ENCODE results near the gene CADM4.
A peak's percentile ranks its signal among the peaks of the same experiment; 100 is the strongest.

CADM4 gene

DNA sequence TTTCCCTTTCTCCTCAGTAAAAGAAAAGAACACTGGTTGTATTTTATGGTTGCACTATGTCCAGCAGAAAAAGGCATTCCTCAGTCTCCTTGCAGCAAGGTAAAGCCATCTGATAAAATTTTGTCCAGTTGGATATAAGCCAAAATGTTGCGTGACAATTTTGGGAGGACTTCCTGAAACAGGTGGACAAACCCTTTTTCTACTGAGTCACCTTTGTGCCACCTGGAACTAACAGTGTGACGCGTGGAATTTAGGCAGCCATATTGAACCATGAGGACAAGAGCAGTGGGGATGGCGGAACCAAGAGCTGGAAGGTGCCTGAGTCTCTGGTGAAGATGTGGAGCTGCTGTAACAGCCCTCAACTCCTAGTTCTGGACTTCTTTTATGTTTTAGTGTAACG lies 8.2 kb downstream of the CADM4 start:
- no peak for DNase-seq

DNA sequence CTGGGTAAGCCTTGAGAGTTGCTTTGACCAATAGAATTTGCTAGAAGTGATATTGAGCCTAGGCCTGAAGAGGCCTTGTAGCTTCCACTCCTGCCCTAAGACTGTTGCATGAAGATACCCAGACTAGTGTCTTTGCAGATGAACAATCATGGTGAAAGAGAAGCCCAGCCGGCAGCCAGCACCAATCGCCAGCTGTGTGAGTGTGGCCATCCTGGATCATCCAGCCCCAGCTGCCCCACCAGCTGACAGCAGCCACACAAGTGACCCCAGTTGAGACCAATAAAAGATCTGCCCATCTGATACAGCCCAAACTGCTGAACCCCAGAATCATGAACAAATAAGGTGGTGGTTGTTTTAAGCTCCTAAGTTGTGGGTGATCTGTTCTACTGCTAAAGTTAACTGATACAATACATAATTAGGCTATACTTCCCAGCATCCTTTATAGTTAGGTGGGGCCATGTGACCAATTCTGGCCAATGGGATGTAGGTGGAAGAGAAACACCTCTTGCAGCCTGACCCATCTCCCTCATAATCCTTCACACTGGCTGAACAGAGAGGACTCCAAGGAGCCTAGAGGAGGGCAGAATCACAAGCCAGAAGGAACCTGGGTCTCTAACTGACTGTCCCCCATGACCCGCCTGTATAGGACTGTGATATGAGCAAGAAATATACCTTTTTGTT lies 10.9 kb downstream of the CADM4 start:
- DNase-seq, result no peak

DNA sequence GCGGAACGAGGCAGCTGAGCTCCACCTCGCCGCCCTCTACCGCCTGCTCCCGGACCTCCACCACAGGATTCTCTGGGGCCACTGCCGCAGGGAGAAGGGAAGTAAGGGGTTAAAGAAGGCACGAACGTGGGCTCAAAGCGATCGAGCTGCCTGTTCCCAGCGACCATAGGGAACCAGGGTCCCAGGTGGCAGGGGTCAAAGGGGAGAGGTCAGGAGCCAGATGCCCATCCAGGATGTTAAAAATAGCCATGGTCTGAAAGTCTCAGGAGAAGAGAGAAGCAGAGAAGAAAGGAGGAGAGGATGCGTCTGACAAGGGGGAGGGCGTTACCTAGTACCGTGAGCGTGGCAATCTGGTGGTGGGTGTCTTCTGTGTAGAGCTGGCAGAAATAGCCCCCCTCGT lies 12.8 kb downstream of the CADM4 start:
- DNase-seq, result no peak

DNA sequence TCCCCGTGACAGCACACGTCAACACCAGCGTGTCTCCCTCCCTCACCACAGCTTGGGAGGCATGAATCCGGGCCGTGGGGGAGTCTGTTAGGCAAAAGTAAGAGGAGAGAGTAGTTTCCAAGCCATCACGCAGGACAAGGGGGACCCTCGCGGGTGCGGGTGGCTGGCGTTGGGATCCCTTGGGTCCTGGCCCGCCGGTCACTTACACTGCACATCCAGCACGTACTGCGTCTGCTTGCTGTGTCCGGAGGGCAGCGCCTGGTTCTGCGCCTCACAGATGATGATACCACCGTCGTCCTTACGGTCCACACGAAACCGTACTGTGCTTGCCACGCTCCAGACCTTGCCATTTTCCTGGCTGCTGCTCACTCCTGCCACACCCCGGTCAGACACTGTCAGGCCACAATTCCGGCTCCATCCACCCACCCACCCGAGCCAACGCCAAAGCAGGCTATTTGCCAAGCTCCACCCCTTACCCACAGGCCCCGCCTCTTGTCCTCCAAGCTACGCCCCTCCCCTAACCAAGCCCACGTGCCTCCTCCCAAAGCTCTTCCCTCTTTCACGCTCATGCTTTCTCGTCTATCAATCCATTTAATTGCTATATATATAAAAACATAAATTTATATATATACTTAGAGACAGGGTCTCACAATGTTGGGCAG lies 13.6 kb downstream of the CADM4 start:
- no peak for DNase-seq

DNA sequence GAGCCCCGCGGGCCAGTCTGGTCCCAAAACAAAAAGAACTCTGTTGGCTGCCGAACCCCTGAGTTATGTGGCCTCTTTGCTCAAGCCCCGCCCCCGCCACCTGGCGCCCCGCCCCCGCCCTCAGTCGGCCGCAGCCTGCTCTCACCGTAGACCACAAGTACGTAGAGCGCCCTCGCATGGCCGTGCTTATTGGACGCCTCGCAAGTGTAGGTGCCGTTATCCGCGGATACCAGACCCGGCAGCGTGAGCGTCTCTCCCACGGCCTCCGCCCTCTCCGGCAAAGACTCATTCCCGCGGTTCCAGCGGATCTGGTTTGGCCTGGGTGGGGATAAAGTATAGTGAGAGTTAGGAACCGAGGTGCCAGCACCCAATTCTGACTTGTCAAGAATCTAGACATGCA lies 14.7 kb downstream of the CADM4 start:
- DNase-seq, result peak; percentile 74

DNA sequence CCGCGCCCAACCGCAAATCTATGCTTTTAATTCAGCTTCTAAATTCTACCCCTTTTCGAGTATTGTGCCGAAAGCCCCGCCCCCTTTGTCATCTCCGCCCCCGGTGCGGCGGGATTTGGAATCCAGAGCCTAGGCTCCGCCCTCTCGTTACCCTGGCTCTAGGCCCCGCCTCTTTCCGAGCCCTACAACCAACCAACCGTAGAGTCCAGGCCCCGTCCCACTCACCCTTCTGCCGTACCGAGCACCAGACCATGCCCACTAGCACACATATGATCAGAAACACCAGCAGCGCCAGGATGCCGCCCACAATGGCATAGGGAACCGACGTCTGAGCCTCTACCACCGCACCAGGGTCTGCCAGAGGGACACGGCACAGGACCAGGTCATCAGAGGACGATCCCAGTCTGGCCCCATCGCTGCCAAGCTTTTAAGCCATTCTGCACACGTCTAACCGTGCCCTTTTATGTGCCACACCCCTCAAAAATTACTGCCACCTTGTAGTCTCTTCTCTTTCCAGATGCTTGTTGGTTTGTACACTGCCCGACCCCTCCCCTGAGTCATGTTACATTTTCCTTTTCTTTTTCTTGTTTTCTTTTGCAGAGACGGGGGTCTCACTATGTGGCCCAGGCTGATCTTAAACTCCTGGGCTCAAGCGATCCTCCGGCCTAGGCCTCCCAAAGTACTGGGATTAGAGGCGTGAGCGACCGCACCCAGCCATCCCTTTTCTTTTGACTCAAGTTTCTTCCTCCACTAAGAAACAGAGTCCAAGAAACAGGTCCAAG lies 15.6 kb downstream of the CADM4 start:
- DNase-seq, result no peak

DNA sequence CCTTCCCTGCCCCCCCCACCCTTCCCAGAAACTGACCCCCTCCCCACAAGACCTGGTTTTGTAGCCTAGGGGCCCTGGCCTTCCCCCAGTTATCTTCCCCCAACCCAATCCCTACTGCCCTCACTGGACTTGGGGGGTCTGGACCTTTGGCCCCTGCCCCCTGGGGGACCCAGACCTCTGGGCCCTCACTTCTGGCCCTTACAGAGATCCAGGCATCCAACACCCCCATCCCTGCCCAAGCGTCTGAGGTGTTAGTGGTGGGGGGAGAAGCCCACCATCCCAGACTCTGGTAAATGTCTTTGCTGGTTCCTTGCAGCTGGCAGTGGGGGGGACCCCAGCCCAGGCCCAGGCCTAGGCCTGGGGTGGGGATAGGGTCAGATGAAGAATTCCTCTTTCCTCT lies 16.7 kb downstream of the CADM4 start:
- DNase-seq, result no peak

DNA sequence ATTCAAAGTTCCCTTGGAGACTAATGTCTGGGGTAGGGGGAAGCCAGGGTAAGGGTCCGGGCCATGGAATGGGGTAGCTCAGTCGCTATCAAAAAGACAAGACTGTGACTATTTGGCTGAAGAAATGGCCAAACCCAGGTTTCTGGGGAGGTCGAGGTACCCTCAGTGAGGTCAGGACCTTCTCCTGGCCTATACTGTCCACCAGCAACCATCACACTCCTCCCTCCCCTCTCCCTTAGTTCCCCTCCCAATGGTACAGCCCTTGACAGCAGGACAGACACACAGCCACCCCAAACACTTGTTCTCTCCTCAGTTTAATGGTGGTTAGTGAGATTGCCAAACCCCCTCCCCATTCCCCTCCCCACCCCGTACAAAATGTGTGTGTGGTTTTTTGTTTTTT lies 17.6 kb downstream of the CADM4 start:
- no peak for DNase-seq

DNA sequence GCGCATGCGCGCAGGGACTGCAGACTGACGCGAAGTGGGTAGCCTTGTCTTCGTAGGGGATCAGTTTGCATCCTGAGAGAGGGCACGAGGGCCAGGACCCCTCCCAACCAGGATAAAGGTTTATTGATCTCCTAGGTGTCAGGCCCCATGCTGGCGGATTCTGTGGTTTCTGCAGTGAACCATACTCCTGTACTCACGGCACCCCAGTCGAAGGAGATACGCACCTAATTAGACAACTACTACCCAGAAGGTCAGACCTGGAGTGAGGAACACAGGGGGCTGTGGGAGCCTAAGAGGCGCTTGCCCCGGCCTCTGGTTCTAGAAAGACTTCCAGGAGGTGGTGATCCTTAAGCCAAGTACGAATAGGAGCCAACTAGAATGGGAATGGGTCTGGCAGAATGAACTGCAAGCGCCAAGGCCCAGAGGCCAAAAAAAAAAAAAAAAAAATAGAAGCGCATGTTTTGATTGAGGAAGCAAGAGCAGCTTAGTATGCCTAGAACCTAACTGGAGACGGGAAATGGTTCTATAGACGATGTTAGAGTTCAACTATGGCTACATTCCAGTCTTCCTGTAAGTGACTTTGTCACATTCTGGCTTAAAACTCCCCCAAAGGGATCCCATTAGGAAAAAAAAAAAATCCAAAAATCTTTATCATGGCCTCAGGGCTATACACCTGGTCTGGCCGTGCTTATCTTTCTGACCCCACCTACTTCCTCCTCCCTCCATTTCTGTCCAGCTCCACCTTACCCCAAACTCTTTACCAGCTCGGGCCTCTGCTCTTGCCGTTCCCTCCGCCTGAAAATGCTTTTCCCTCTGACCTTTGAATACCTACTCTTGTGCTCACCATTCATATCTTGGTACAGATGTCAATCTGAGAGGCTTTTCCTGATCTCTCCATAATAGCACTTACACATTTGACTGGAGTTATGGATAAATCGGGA lies 19.3 kb downstream of the CADM4 start:
- DNase-seq, result no peak

DNA sequence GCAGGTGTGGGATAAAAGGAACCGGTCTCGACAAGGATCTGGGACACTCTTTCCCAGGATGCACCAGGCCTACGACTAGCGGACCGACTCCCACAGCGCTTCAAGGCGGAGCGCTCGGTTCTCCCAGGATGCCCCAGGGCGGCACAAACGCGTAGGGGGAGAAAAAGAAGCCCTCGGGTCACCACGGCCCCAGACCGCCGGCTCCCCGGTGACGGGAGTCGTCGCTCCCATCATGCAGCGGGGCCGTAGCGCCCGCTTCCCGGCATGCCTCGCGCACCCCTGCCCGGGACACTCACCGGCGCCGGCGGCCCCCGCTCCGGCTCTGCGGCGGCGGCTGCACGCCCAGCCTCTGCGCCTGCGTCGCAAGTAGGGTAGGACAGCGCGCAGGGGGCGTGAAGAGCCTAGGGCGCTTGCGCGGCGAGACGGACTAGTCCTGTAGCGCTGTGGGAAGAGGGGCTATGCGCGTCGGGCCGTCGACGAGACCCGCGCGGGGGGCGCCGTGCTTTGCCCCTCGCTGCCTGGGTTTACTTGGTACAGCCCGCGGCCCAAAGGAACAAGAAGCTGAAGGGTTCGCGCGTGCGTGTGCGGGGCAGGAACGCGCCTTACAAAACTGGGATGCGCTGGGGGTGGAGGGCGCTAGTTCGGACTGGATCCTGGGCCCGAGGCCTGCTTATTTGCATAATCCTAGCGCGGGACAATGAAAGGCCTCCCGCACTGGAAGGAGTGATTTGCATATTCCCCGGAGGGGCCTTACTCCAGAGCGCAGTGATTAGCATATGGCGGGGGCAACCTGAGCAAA lies 20.2 kb downstream of the CADM4 start, which contains the start of gene ZNF428:
Gene ZNF428, minus strand, starts transcription at position 368 of the 799 bp plus-strand sequence. CDS start 5,325 bp downstream, outside the sequence.
- peak; percentile 79 for DNase-seq

DNA sequence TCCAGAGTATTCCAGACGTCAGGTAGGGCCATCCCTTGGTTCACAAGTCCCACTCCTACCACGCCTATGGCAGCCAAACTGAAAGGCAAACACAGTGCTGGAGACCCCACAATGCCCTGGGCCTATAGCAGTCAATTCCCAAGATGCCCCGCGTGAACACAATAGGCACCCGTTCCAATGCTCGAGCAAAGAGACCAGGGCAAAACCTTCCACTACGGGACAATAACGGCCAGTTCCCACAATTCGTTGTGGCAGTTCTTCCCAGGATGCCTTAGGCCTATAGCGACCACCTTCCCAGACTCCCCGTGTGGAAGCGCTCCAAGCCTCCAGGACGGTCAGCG lies 20.8 kb downstream of the CADM4 start:
- DNase-seq, result peak; percentile 27

DNA sequence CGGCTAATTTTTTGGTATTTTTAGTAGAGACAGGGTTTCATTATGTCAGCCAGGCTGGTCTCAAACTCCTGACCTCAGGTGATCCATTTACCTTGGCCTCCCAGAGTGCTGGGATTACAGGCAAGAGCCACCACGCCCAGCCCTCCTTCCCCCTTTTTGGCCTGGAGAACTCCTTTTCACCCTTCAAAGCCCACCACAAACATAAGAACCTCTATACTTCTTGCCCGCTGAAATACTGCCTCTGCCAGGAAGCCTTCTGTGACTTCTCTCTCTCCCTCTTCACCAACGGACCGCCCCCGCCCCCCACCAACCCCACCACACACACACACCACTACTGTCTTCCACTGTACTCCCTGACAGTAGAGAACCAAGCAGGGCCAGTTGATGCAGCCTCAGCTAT lies 22.7 kb downstream of the CADM4 start:
- DNase-seq, result no peak

DNA sequence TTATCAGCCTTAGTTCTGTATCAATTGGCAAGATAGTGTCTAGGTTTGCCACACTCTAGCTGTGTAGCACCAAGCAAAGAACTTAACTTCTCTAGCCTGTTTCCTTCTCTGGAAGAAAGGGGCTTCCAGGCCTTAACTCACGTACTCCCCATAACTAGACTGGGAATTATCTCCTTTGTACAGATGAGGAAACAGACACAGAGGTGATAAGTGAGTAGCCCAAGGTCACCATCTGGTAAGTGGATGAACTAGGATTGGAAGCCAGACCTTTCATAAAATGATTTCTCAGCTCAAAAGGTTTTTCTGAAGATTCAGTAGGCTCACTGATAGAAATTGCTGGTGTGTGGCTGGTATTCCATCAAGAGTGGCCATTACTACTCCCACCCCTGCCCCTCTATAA lies 23.3 kb downstream of the CADM4 start:
- no peak for DNase-seq

DNA sequence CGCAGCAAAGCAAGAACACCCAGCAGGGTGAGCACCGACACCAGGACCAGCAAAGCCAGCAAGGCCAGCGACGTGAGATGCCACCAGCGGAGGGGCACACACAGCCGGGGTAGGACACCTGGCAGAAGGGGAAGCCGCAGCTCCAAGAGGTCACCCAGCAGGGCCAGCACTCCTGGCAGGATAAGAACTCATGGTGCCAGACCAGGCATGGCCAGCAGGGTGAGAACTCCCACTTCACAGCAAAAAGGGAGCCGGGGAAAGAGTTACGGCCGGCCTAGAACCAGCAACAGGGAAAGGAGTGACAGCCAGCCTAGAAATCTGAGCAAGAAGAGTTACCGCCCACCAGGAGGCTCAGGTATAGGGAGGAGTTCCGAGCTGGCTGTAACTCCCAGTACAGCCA lies 27.3 kb downstream of the CADM4 start:
- no peak for DNase-seq

DNA sequence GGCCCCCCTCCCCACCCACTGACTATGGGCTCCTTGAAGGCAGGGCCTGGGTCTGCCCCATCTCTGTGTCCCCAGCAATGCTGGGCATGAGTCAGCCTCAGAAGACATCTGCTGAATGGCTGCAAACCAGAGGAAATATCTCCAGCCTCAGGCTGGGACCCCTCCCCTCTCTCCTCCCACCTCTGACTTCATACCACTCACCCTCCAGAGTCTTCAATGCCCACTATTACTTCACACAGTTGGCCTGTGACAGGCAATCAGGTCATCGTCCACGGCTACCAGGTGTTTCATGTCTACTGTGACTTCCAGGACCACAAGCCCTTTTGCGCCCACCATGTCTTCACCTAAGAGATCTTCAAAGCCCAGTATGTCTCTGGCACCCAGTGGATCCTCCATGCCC lies 27.9 kb downstream of the CADM4 start, which contains the start of gene SRRM5:
Gene SRRM5, plus strand, starts transcription at position 301 of the 400 bp plus-strand sequence. Its CDS starts 34 bp downstream, at position 335.
- no peak for DNase-seq

DNA sequence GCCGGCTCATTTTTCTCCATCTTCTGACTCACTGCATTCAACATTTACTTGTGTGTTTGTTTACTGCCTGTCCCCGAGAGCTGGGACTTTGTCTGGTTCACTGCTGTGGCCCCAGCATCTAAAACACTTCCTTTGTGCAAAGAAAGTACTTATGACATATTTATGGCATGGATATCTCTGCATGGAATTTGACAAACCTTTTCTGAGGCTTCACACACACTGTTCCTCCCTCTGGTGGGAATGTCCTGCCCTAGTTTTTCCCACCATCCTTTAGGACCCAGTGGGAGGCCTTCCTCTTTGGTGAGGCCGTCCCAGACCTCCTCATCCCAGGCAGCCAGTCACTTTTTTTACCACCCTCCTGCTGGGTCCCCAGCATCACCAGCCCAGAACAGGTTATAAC lies 29.2 kb downstream of the CADM4 start:
- DNase-seq, result no peak

DNA sequence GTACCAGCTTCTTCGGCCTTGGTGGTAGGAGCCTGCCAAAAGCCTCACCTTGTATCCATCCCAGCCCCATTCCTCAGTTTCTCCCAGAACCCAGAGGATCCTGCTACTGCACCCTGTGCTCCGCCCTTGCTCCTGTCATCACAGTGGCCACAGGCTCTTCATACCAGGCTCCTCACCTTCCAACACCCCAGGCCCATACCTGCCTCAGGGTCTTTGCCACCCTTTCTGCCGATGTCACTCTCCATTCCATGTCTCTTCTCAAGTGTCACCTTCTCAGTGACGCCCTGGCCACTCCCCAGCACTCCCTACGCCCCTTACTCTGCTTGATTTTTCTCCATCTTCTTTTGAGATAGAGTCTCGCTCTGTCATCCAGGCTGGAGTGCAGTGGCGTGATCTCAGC lies 29.8 kb downstream of the CADM4 start:
- no peak for DNase-seq

DNA sequence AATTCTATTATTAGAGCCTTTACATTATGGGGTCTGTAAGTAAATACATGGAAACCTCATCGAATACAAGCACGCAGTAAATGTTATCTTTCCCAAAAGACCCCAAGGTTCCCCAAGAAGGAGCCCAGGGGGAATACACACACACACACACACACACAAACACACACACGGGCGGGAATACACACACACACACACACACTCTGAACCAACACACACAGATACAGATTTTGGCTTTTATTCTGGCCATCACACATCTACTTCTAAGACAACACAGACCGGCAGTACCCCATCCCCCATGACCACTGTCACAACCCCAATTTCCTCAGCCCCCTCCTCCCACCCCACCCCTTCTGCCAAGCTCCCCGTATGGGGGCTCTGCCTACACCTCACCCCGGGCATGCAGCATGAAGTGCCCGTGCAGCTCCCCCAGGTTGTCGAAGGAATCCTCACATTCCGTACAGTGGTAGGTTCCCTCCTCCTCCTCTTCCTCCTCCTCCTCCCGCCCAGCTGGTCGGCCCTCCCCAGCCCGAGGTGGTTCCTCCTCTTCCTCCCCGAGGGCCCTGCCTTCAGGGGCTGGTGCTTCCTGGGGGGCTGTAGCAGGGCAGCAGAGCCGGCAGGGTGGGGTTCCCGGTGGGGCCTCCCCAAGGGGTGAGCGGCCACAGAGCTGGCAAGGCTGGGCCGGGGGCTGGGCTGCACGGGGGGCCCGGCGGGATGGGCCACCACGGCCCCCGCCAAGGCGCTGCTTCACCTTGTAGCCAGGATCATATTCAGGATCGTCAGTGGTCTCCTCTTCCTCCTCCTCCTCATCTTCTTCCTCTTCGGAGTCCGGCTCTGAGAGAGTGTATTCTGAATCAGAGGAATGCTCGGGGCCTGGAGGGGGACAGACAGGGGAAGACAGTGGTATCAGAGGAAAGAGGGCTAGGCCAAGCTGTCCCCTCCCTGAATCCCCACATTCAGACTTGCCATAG lies 32.1 kb downstream of the CADM4 start:
- no peak for DNase-seq

DNA sequence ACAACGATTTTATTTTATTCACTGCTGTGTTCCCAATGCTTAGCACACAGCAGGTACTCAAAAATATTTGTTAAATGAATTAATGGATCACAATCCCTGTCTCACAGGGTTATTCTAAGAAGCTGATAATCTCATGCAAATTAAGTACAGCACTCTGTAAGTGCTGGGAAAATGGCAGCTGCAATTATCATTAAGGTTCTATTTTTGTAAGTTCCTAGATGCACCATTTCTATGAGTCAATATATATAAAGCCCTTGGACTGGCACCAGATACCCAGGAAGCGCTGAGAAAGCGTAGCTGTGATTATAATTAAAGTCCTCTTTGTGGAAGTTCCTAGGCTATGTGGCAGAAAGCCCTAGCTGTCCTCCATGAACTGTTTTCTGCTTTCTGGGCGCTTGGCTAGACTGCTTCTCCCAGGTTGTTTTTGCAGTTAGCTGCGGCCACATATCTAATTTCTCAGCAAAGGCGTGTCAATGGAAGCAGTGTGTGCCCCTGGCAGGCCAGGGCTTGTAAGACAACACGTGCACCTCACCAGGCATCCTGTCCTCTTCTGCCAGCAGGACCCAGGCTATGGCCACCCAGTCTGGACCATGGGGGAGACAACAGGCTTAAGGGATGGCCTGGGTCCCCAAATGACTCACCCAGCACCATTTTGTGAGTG lies 33.0 kb downstream of the CADM4 start:
- no peak for DNase-seq

Data from activated T-cell treated with anti-CD3 and anti-CD28 coated beads for 4 hours (primary cell).